HepG2 (cell line): ENCODE results near the gene C1QTNF1.

ENCODE experiments used
- CHD2 ChIP-seq: IDR thresholded peaks from 2 replicates; pipeline ENCODE4 v1.6.1; 2011; ENCODE audit warnings: low read depth, low read length, improper control_type of control experiment
- E2F1 ChIP-seq: sonication (generic); formaldehyde crosslinking; IDR thresholded peaks from 2 replicates; pipeline ENCODE4 v1.5.0; 2020; ENCODE audit warnings: missing genetic modification reagents
- HDAC6 ChIP-seq: fragments of 200-600 bp; sonication (generic); IDR thresholded peaks from 2 replicates; pipeline ENCODE4 v1.7.0; 2017; ENCODE audit warnings: mild to moderate bottlenecking, antibody characterized with exemption, low read length, low read depth
- MTF2 ChIP-seq: sonication (generic); formaldehyde crosslinking; IDR thresholded peaks from 2 replicates; pipeline ENCODE4 v1.5.0; 2020; ENCODE audit warnings: missing genetic modification reagents, borderline replicate concordance
- POLR2A ChIP-seq, 2 experiments: IDR thresholded peaks; 2 replicates each; pipeline ENCODE4 v1.6.1; 2011; ENCODE audit warnings: low read depth in 2 of 2, low read length in 2 of 2, mild to moderate bottlenecking in 1 of 2, moderate library complexity in 1 of 2; ENCODE audit not compliant: insufficient read depth in 1 of 2
- POLR2AphosphoS5 ChIP-seq: IDR thresholded peaks from 2 replicates; pipeline ENCODE4 v1.6.1; 2012; ENCODE audit warnings: low read depth, low read length
- TCF7 ChIP-seq: sonication (generic); IDR thresholded peaks from 2 replicates; pipeline ENCODE4 v1.6.1; 2016; ENCODE audit warnings: antibody characterized with exemption, low read depth
- USF2 ChIP-seq, 2 experiments: sonication (generic) in 1 of 2; formaldehyde crosslinking in 1 of 2; IDR thresholded peaks; 2 replicates each; pipeline versions ENCODE4 v1.5.1 to v1.6.1; 2011 to 2020; ENCODE audit warnings: borderline replicate concordance in 1 of 2, low read depth in 1 of 2, low read length in 1 of 2, mild to moderate bottlenecking in 1 of 2, missing genetic modification reagents in 1 of 2, moderate library complexity in 1 of 2
- ZNF10 ChIP-seq: sonication (generic); formaldehyde crosslinking; IDR thresholded peaks from 2 replicates; pipeline ENCODE4 v1.4.0; 2020; ENCODE audit warnings: mild to moderate bottlenecking, low read depth, missing genetic modification reagents, borderline replicate concordance
- ZNF224 ChIP-seq: sonication (generic); formaldehyde crosslinking; IDR thresholded peaks from 2 replicates; pipeline ENCODE4 v1.5.0; 2020; ENCODE audit warnings: mild to moderate bottlenecking, missing genetic modification reagents
- ZNF644 ChIP-seq: IDR thresholded peaks from 2 replicates; pipeline ENCODE4 v1.6.1; 2016; ENCODE audit warnings: low read depth

DNA sequence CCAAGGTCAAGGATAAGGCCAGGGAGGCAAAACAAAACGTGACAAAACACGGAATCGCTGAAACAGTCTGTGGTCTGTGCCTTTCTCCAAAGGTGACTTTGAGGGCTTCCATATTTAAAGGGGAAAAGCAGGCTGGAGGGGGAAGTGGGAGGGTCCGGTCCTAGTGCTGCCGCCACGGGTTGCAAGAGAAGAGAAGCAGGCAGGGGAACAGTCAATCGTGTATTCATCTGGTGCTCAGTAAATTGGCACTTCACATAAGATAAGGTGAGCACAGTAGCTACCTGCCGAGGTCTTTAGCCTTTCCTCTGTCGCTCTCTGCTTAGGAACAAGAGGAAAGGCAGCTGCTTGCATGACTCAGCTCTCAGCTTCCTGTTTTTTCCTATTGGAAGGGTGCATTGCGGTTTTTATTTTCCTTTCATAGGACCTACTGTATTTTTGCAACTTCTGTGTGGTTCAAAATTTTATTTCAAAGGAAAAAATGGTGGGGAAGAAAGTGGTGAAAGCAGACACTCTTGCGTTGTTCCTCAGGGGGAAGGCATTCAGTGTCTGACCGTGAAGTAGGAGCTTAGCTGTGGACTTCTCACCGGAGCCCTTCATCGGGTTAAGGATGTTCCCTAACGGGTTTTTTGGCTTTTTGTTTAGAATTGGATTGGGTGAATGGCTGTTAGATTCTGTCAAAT is 37.2 kb upstream of the C1QTNF1 start:
- TF ChIP-seq ZNF10 (CRISPR knock-in tag) (no peak), POLR2AphosphoS5 (no peak), ZNF224 (CRISPR knock-in tag) (no peak), POLR2A (IDR thresholded peaks at IDR 0.05; ENCODE audit: insufficient read depth in 1 of 2, low read depth in 2 of 2, low read length in 2 of 2) (no peak), MTF2 (CRISPR knock-in tag) (no peak), ZNF644 (CRISPR knock-in tag) (no peak), CHD2 (no peak), TCF7 (no peak), HDAC6 (no peak), USF2 (IDR thresholded peaks at IDR 0.05; ENCODE audit: low read depth, low read length) (no peak), USF2 (CRISPR knock-in tag; IDR thresholded peaks at IDR 0.05; ENCODE audit: borderline replicate concordance) (no peak), E2F1 (CRISPR knock-in tag) (no peak)
